A673 (cell line): ENCODE results near the gene ENO4. TPM values are rescaled to one million over a fixed set of nuclear protein-coding genes. Genes with fewer than 3 reads are reported as not detected.

ENCODE experiments used
- BruUV-seq: library from RNA; stranded (reverse); fragments of 400-500 nt; replicated peaks from 2 replicates; lab custom pipeline; 2021; lab: Mats Ljungman, UMichigan
- CTCF ChIA-PET: fragments of 300-600 bp; sonication (Branson Sonifier 250); formaldehyde crosslinking; loops from one replicate; lab custom pipeline; 2022; ENCODE audit warnings: antibody characterized with exemption; lab: Charles Lee
- POLR2A ChIA-PET: fragments of 300-600 bp; sonication (Branson Sonifier 250); formaldehyde crosslinking; loops from one replicate; lab custom pipeline; 2022; ENCODE audit warnings: antibody characterized with exemption; ENCODE audit not compliant: low non-redundant PET; lab: Charles Lee
- DNase-seq: peaks from one replicate; pipeline ENCODE4 v3.0.0-alpha.2; 2015; ENCODE audit warnings: low spot score
- H3K27ac ChIP-seq: fragments of 200-600 bp; sonication (generic); 2 replicates; pipeline ENCODE4 v1.5.1; 2016; ENCODE audit warnings: mixed run types, low read depth, mild to moderate bottlenecking, mixed read lengths, antibody characterized with exemption, low read length; ENCODE audit not compliant: poor library complexity, severe bottlenecking
- H3K27me3 ChIP-seq: fragments of 200-600 bp; sonication (generic); replicated peaks from 2 replicates; pipeline ENCODE4 v1.6.1; 2017; ENCODE audit warnings: mixed run types, low read depth, mild to moderate bottlenecking, mixed read lengths, antibody characterized with exemption, low read length; ENCODE audit not compliant: insufficient read depth, poor library complexity
- H3K36me3 ChIP-seq: fragments of 200-600 bp; sonication (generic); 2 replicates; pipeline ENCODE4 v1.6.1; 2016; ENCODE audit warnings: mixed run types, mild to moderate bottlenecking, mixed read lengths, antibody characterized with exemption, low read length; ENCODE audit not compliant: insufficient read depth, poor library complexity, severe bottlenecking
- H3K4me1 ChIP-seq: fragments of 200-600 bp; sonication (generic); 2 replicates; pipeline ENCODE4 v1.6.1; 2017; ENCODE audit warnings: mixed run types, mild to moderate bottlenecking, mixed read lengths, antibody characterized with exemption, low read length; ENCODE audit not compliant: insufficient read depth, poor library complexity, severe bottlenecking
- H3K4me3 ChIP-seq: fragments of 200-600 bp; sonication (generic); 2 replicates; pipeline ENCODE4 v1.5.1; 2016; ENCODE audit warnings: low read depth, mixed run types, mild to moderate bottlenecking, mixed read lengths, low read length; ENCODE audit not compliant: poor library complexity, severe bottlenecking
- H3K9me3 ChIP-seq: fragments of 200-600 bp; sonication (generic); 2 replicates; pipeline ENCODE4 v1.6.1; 2016; ENCODE audit warnings: mixed run types, low read depth, mild to moderate bottlenecking, mixed read lengths, antibody characterized with exemption, low read length; ENCODE audit not compliant: poor library complexity, severe bottlenecking
- CTCF ChIP-seq: fragments of 300-800, 200-600 bp; sonication (generic); conservative IDR thresholded peaks from 2 replicates; pipeline ENCODE4 v1.5.1; 2017; ENCODE audit warnings: low read depth, mild to moderate bottlenecking, antibody characterized with exemption, low read length, moderate library complexity, mixed read lengths
- EZH2 ChIP-seq: fragments of 200-600 bp; sonication (generic); IDR thresholded peaks from 2 replicates; pipeline ENCODE4 v1.6.1; 2017; ENCODE audit warnings: borderline replicate concordance, low read depth, mild to moderate bottlenecking, mixed read lengths, antibody characterized with exemption, low read length; ENCODE audit not compliant: poor library complexity, severe bottlenecking
- intact Hi-C: fragments of 100-400 bp; cut with micrococcal nuclease; formaldehyde crosslinking; loops from one replicate; pipeline ENCODE4 v1.10.0; 2022; ENCODE audit not compliant: unreplicated experiment
- total RNA-seq: library from RNA; stranded (reverse); gene quantifications from 2 replicates; pipeline ENCODE4 v1.2.3, GENCODE V29; 2021

The ENO4 gene
- total RNA-seq, 1 experiment from 2014 or later: 0.28 TPM

DNA sequence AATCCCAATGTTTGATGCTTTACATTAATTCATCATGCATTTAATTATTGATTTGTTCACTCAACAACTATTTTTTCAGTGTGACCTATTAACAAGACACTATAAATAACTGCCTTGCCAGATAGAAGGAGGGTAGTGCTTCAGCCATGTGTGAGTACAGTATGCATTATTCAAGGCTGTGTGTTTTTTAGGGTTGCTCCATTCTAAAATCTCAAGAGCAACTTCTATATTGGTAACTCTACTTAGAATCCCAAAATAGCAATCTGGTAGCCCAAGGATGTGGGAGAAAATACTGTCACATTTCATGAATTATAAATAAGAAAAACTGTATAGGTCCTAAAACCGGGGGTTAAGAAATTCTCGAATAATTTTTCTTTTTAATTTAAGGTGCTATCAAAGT, 69.9 kb downstream of the ENO4 start:
- Histone ChIP-seq H3K36me3 (peaks cover 18% of the 10 kb centered on the region), H3K4me3 (no peak overlapping the region), H3K27me3 (no peaks in the 10 kb centered on the region), H3K9me3 (no peaks in the 10 kb centered on the region), H3K27ac (no peak overlapping the region), H3K4me1 (peaks cover 3% of the 10 kb centered on the region)
- TF ChIP-seq CTCF (no peak), EZH2 (no peak)
- ChIA-PET POLR2A (no interaction called here), CTCF (no interaction called here)
- intact Hi-C loops: no loop called here
- BruUV-seq: no TSS peak
- DNase-seq: no peak

DNA sequence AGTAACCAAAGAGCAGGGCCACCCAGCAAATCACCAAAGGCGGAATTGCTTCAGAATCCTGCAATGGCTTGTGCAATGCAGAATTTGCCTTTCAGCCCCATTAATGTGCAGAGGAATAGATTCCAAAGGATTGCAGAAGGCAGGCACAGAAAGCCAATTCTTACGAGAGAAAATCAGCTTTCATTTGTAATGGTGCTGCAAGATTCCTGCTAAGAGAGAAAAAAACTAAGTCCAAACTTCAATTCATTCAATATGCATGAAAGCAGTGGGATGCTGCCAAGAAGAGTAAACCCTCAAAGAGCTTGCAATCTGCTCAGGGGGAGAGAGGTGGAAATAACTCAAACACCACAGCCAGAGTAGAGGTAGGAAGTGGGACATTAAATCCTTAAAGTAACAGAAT, 70.4 kb downstream of the ENO4 start:
- BruUV-seq: no TSS peak
- intact Hi-C loops: no loop called here
- Histone ChIP-seq H3K4me1 (peaks cover 3% of the 10 kb centered on the region), H3K27me3 (no peaks in the 10 kb centered on the region), H3K36me3 (peaks cover 14% of the 10 kb centered on the region), H3K27ac (no peak overlapping the region), H3K9me3 (no peaks in the 10 kb centered on the region), H3K4me3 (no peak overlapping the region)
- ChIA-PET CTCF (no interaction called here), POLR2A (no interaction called here)
- no peak for DNase-seq
- TF ChIP-seq CTCF (no peak), EZH2 (no peak)

DNA sequence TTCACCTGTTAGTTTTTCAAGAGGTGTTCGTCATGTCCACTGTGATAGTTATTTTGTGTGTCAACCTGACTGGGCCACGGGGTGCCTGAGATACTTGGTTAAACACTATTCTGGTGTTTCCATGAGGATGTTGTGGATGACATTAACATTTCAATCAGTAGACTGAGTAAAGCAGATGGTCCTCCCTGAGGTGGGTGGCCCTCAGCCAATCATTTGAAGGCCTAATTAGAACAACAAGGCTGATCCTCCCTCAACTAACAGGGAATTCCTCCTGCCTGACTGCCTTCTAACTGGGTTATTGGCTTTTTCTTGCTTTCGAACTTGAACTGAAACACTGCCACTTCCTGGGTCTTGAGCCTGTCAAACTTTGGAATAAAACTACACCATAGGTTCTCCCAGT, 75.8 kb downstream of the ENO4 start:
- no peaks in the 10 kb centered on the region for H3K27me3 ChIP-seq
- H3K4me1 ChIP-seq: no peaks in the 10 kb centered on the region
- H3K4me3 ChIP-seq: no peak overlapping the region
- H3K9me3 ChIP-seq: no peaks in the 10 kb centered on the region
- CTCF ChIA-PET: no interaction called here
- intact Hi-C loops: no loop called here
- POLR2A ChIA-PET: no interaction called here
- DNase-seq: no peak
- no peak overlapping the region for H3K27ac ChIP-seq
- H3K36me3 ChIP-seq: peaks cover 20% of the 10 kb centered on the region
- TF ChIP-seq CTCF: no peak
- no peak for TF ChIP-seq EZH2
- no TSS peak for BruUV-seq
